NOMO-1 treated with DMSO at 0.1 percent for 48 hours (cell line): ENCODE measurements around the gene ZNF565.
"Not testable (repeated sequence)": the region's sequence is repeated elsewhere in the genome, so short reads cannot be mapped to it uniquely, and the experiment has no call there.

Source experiments
- DNase-seq: peaks from one replicate; lab custom pipeline; 2025; ENCODE audit not compliant: unreplicated experiment; lab: John Stamatoyannopoulos, UW

The ZNF565 gene

DNA sequence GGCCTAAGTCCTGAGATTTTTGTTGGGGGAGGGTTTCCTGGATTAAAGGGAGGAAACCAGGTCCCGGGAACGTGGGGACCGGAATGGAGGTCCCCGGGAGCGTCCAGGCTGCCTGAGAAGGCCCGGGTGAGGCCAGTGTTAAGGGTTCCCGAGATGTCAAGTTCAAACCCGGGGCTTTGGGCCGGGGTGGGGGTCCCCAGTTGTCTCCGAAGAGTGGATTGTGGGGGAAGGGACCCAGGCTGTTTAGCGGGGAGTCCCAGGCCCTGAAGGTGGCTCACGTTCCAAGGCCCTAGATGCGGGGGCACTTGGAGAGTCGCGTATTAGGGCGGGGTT is 62.5 kb downstream of the ZNF565 start:
- DNase-seq: no peak

DNA sequence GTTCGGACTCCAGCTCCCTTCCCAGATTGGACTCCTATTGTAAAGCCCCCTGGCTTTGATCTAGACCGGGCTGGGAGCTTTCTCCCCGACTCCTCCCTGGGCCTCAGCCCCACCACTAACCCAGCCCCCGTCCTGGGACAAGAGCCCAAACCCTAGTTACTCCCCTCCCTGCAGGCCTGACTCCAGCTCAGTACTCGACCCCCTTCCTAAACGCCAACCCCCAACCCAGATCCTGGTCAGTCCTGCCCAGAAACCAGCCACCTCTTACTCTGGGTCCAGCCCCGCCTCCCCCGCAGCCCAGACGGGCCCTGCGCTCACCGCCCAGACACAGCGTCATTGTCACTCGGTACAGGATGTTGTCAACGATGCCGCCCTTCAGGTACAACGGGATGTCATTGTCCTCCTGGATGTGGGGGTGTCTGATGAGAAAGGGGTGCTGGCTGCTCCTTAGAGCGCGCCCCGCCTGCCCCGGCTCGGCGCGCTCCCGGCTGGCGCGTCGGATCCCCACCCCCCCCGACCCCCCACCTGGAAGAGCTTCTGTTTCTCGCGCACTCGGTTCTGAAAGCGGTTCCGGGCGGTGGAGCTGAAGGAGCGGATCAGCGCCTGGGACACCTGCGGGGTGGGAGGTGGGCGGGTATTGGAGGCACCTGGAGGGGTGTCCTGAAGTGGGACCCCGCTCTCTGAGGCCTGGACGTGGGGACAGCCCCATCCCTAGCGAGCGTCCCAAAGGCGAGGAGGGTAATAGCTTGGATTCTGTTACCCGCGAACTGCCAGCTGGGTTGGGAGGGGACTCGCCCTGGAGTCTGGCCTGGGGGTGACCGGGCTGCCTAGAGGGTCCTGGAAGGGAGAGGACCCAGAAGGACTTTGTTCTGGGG is 63.1 kb downstream of the ZNF565 start:
- no peak for DNase-seq

DNA sequence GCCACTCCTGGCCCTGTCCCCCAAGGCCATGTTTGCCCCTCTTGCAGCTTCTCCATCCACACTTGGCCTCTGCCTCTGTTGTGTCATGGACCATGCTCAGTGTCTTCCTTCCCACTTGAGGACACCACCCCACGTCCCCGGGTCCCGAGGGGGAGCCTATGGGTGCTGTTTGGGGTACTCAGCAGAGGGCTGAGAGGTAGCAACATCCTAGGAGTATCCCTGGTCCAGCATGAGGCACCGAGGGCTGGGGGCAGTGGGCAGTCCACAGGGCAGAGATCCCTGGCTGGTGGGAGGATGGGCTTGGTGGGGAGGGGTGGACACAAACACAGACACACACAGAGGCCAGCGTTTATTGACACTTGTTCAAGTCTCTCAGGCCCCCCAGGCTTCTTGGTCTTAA is 63.9 kb downstream of the ZNF565 start:
- no peak for DNase-seq

- no peak for DNase-seq
These were observed 64.6 kb downstream of the ZNF565 start for GRCh38 chr19:36149673-36150406.

DNA sequence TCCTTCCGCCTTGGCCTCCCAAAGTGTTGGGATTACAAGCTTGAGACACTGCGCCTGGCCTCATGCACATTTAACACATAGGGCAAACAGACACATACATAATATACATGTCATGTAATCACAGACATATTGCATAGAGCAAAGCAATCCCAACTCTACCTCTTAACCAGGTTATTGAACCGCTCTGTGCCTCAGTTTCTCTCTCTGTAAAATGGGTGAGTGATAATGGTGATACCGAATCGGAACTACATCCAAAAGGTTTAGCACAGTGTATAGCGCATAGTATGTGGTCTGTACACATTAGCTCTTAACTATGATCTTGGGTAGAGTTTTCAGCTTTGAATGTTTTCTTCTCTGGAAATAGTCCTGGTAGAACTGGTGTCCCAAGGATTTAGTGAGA is 69.8 kb downstream of the ZNF565 start:
- no peak for DNase-seq

DNA sequence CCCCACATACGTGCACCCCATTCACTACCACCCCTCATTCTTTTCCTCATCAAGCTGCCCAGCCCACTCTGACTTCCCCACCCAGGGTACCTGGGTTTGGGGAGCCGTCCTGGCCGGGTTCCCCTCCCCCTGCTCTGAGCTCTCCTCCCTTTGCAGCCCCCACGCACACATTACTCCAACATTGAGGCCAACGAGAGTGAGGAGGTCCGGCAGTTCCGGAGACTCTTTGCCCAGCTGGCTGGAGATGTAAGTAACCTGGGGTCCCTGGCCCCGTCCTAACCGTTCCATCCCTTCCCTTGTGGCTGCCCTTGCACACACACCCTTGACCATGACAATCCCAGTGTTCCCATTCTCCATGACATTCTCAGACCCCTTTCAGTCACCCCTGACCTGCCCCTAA is 72.0 kb downstream of the ZNF565 start:
- DNase-seq: no peak

- DNase-seq: no peak
These were observed 72.4 kb downstream of the ZNF565 start for GRCh38 chr19:36142046-36142445.

GRCh38 chr19:36141039-36141927 is 73.2 kb downstream of the ZNF565 start:
- peak; percentile 73 for DNase-seq

- DNase-seq: peak; percentile 46
These were observed 74.0 kb downstream of the ZNF565 start for GRCh38 chr19:36140304-36141038.

DNA sequence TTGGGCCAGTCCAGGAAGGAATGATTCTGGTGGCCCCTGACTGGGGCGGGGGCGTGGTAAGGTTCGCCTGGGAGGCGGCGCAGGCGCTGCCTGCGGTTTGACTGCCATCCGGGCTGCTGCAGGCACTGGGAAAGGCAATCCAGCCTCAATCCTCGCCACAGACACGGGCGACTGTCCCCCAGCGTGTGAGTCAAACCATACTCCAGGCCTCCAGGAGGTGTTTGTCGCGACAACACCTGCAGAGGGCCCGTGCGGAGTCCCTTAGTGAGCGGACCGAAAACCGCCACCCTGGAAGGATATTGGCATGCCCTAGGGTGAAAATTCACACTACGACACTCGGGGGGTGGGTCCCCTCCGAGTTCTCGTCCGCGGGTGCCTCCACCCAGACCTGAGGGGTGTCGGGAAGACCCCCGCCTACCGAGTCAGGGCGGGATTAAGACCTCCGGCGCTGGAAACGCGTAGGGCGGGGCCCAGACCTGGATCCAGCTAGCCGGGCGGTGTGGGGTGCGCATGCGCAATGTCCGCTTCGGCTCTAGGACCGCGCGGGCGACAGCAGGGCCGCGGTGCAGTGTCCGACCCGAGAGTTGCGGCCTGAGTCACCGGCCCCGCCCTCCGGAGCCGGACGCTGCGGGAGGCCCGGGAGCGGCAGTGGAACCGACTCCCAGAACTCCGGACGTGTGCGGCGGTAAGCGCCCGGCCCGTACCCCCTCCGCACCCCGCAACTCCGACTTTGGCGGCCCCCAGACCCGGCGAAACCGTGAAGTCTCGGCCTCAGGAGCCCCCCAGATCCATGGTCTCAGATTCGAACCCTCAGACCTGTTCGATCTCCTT is 74.8 kb downstream of the ZNF565 start, which contains the start of gene CAPNS1:
CAPNS1 (plus strand) TSS at position 594 of the 831 bp plus-strand sequence. CDS start 946 bp downstream, outside the sequence.
- DNase-seq: peak; percentile 92

DNA sequence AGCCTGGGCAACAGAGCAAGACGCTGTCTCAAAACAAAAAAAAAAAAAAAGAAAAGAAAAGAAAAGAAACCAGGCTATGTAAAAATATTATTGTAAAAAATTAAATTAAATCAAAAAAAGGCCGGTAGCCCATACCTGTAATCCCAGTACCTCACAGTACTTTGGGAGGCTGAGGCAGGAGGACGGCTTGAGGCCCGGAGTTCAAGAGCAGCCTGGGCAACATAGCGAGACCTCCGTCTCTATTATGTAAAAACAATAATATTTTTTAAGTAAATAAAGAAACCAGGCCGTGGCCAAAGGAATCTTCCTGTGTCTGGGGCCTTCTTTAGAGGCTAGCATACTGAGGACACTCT is 75.4 kb downstream of the ZNF565 start:
- DNase-seq: no peak

DNA sequence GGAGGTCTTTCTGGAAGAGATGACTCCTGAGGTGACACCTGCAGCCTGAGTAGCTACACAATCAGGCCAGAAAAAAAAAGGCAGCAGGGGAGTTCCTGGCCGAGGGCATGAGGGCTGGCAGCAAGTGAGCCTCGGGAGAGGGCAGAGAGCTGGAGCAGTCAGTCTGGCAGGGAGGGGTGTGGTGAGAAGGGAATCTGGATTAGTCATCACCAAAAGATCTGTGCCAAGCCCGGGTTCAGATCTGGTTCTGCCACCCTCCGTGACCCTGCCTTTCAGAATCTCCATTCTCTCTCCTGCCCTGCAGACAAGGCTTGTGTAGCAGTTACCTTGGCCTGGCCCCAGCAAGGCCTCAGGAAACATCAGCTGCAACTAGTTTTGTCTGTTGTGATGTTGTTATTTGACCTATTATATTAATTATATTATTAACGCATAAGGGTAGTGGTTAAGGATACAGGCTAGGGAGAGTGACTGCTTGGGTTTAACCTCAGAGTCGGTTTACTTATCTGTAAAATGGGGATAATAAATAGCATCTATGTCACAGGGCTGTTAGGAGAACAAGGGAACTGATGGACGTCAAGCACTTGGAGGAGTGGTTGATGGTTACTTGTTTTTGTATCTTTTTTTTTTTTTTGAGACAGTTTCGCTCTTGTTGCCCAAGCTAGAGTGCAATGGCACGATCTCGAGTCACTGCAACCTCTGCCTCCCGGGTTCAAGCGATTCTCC is 77.3 kb downstream of the ZNF565 start:
- DNase-seq: no peak

DNA sequence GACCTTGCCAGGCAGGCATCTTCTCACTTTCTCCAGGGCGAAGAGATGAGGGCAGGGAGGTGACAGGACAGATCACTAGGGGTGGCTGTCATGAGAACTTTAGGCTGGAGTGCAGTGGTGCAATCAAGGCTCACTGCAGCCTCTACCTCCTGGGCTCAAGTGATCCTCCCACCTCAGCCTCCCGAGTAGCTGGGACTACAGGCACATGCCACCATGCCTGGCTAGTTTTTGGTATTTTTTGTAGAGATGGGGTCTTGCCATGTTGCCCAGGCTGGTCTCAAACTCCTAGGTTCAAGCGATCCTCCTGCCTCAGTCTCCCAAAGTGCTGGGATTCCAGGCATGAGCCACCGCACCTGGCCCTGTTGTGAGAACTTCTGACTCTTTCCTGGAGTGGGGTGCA is 79.6 kb downstream of the ZNF565 start:
- DNase-seq: not testable (repeated sequence)
